GM10266 (cell line): ENCODE measurements around the gene RASA2.

Experiments
- DNase-seq: peaks from one replicate; pipeline ENCODE4 v3.0.0; 2012; ENCODE audit errors: extremely low spot score
- CTCF ChIP-seq: IDR thresholded peaks from 2 replicates; pipeline ENCODE4 v1.5.1; 2012; ENCODE audit warnings: mild to moderate bottlenecking, low read depth; ENCODE audit not compliant: control insufficient read depth, insufficient read depth; ENCODE audit errors: missing control alignments

Gene RASA2

GRCh38 chr3:141508067-141508436 is 21.2 kb downstream of the RASA2 start:
- TF ChIP-seq CTCF: no peak
- no peak for DNase-seq

GRCh38 chr3:141511361-141511760 is 24.5 kb downstream of the RASA2 start:
- no peak for TF ChIP-seq CTCF

GRCh38 chr3:141514382-141514781 is 27.6 kb downstream of the RASA2 start:
- DNase-seq: no peak
- no peak for TF ChIP-seq CTCF

More at GRCh38 chr3:141511361-141511760, 24.5 kb downstream of the RASA2 start:
- DNase-seq: no peak

- no peak for TF ChIP-seq CTCF
Measured at GRCh38 chr3:141519587-141519986, 32.8 kb downstream of the RASA2 start.

GRCh38 chr3:141521781-141522180 is 35.0 kb downstream of the RASA2 start:
- no peak for TF ChIP-seq CTCF
- DNase-seq: no peak

More at GRCh38 chr3:141519587-141519986, 32.8 kb downstream of the RASA2 start:
- no peak for DNase-seq

- no peak for TF ChIP-seq CTCF
- no peak for DNase-seq
Measured at GRCh38 chr3:141523615-141524375, 37.0 kb downstream of the RASA2 start.

GRCh38 chr3:141524988-141525387 is 38.2 kb downstream of the RASA2 start:
- no peak for TF ChIP-seq CTCF
- no peak for DNase-seq
